ENCODE measurements around the gene PUM1.
"Not testable (repeated sequence)": the region's sequence is repeated elsewhere in the genome, so short reads cannot be mapped to it uniquely, and the experiment has no call there.

Gene PUM1

DNA sequence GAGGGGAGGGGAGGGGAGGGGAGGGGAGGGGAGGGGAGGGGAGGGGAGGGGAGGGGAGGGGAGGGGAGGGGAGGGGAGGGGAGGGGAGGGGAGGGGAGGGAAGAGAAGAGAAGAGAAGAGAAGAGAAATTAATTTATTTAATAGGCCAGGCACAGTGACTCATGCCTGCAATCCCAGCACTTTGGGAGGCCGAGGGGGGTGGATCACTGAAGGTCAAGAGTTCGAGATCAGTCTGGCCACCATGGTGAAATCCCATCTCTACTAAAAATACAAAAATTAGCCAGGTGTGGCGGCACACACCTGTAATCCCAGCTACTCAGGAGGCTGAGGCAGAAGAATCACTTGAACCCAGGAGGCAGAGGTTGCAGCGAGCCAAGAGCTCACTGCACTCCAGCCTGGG is 93.2 kb downstream of the PUM1 start:
- H3K27me3 ChIP-seq (ENCODE audit: insufficient read depth, low read length, poor library complexity); H3K56ac ChIP-seq (ENCODE audit: low read length); H3K27ac ChIP-seq (ENCODE audit: low read depth, low read length); H3K23ac ChIP-seq (ENCODE audit: low read length); H3K4me2 ChIP-seq (ENCODE audit: low read length); H2BK120ac ChIP-seq (ENCODE audit: low read depth, low read length); H2BK15ac ChIP-seq (replicated peaks; ENCODE audit: low read depth); H2AK5ac ChIP-seq (ENCODE audit: low read length); H3K79me1 ChIP-seq (ENCODE audit: low read length); DNase-seq; H3K36me3 ChIP-seq (ENCODE audit: control insufficient read depth, insufficient read depth, low read length); H3K4me1 ChIP-seq (ENCODE audit: control insufficient read depth, low read depth, low read length); H3K18ac ChIP-seq (ENCODE audit: low read length); H3K9ac ChIP-seq (ENCODE audit: low read length); H4K5ac ChIP-seq (ENCODE audit: low read length); H3K4ac ChIP-seq (ENCODE audit: low read depth, low read length); H4K8ac ChIP-seq (ENCODE audit: low read depth, low read length); H3K4me3 ChIP-seq (ENCODE audit: low read length); H2BK5ac ChIP-seq (ENCODE audit: low read length): not testable (repeated sequence)
- no CpG with 5 or more reads among the region's 4 CpGs for WGBS (ENCODE audit: extremely low coverage, insufficient coverage, low lambda C conversion rate)
- H3K79me2 ChIP-seq (ENCODE audit: control insufficient read depth, insufficient read depth, low read length): peaks cover 18% of the 10 kb centered on the region

DNA sequence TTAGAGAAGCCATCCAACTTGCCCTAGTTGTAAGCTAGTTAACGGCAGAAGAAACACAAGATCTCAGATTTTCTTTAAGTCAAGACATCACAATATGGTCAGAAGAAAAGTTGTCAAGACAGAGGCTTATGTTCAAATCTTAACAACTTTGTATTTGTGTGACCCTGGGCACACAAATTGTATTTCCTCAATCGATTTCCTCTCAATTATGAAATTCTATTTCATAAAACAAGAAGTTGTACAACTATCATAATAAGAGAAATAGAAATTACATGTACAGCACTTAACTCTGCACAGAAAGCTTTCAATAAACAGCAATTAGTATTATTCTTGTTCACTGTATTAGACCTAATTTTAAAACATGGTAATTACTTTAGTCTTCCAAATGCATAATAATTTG is 94.0 kb downstream of the PUM1 start:
- peaks cover 4% of the 10 kb centered on the region for H3K36me3 ChIP-seq (ENCODE audit: control insufficient read depth, insufficient read depth, low read length)
- DNase-seq: no peak

DNA sequence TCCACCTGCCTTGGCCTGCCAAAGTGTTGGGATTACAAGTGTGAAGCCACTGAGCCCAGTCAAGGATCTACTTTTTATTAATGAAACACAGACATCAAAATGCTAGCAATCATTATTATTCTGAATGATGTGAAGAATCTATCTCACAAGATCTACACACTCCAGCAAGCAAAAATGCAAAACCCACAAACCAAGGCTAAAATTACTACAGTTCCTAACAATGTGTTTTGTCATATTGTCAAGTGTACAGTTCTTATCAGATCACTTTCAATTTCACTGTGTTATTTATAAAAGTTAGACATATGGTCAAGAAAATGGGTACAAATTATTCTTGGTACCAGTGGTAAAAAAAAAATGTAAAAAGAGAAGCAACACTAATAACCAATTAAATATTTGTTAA is 95.6 kb downstream of the PUM1 start:
- Histone ChIP-seq H3K4ac (ENCODE audit: low read depth, low read length) (no peak overlapping the region), H3K56ac (ENCODE audit: low read length) (no peak overlapping the region), H2BK120ac (ENCODE audit: low read depth, low read length) (no peak overlapping the region), H2BK5ac (ENCODE audit: low read length) (no peak overlapping the region), H3K4me2 (ENCODE audit: low read length) (no peak overlapping the region), H3K36me3 (ENCODE audit: control insufficient read depth, insufficient read depth, low read length) (peaks cover 4% of the 10 kb centered on the region), H4K8ac (ENCODE audit: low read depth, low read length) (no peak overlapping the region), H3K27me3 (ENCODE audit: insufficient read depth, low read length, poor library complexity) (no peaks in the 10 kb centered on the region), H3K23ac (ENCODE audit: low read length) (no peak overlapping the region), H3K4me1 (ENCODE audit: control insufficient read depth, low read depth, low read length) (no peaks in the 10 kb centered on the region), H3K9ac (ENCODE audit: low read length) (no peak overlapping the region), H2AK5ac (ENCODE audit: low read length) (no peak overlapping the region), H3K79me2 (ENCODE audit: control insufficient read depth, insufficient read depth, low read length) (peaks cover 12% of the 10 kb centered on the region), H3K79me1 (ENCODE audit: low read length) (peaks cover 7% of the 10 kb centered on the region), H3K27ac (ENCODE audit: low read depth, low read length) (no peak overlapping the region), H2BK15ac (replicated peaks; ENCODE audit: low read depth) (no peak overlapping the region), H3K4me3 (ENCODE audit: low read length) (no peak overlapping the region), H4K5ac (ENCODE audit: low read length) (no peak overlapping the region), H3K18ac (ENCODE audit: low read length) (no peak overlapping the region)
- DNase-seq: no peak

More for the DNA sequence above, 94.0 kb downstream of the PUM1 start:
- Histone ChIP-seq H4K5ac (ENCODE audit: low read length) (no peak overlapping the region), H3K18ac (ENCODE audit: low read length) (no peak overlapping the region), H3K4me1 (ENCODE audit: control insufficient read depth, low read depth, low read length) (no peaks in the 10 kb centered on the region), H3K23ac (ENCODE audit: low read length) (no peak overlapping the region), H3K56ac (ENCODE audit: low read length) (no peak overlapping the region), H3K4ac (ENCODE audit: low read depth, low read length) (no peak overlapping the region), H3K79me2 (ENCODE audit: control insufficient read depth, insufficient read depth, low read length) (peaks cover 14% of the 10 kb centered on the region), H3K4me3 (ENCODE audit: low read length) (no peak overlapping the region), H3K79me1 (ENCODE audit: low read length) (peaks cover 7% of the 10 kb centered on the region), H2BK120ac (ENCODE audit: low read depth, low read length) (no peak overlapping the region), H2BK5ac (ENCODE audit: low read length) (no peak overlapping the region), H3K4me2 (ENCODE audit: low read length) (no peak overlapping the region), H4K8ac (ENCODE audit: low read depth, low read length) (no peak overlapping the region), H2BK15ac (replicated peaks; ENCODE audit: low read depth) (no peak overlapping the region), H3K9ac (ENCODE audit: low read length) (no peak overlapping the region), H2AK5ac (ENCODE audit: low read length) (no peak overlapping the region), H3K27me3 (ENCODE audit: insufficient read depth, low read length, poor library complexity) (no peaks in the 10 kb centered on the region), H3K27ac (ENCODE audit: low read depth, low read length) (no peak overlapping the region)
- WGBS (ENCODE audit: extremely low coverage, insufficient coverage, low lambda C conversion rate): no CpG with 5 or more reads among the region's 2 CpGs

- no peak overlapping the region for H4K5ac ChIP-seq (ENCODE audit: low read length)
- no peak overlapping the region for H3K4ac ChIP-seq (ENCODE audit: low read depth, low read length)
- no peak for DNase-seq
- no peak overlapping the region for H3K56ac ChIP-seq (ENCODE audit: low read length)
- peaks cover 10% of the 10 kb centered on the region for H3K36me3 ChIP-seq (ENCODE audit: control insufficient read depth, insufficient read depth, low read length)
- H3K79me1 ChIP-seq (ENCODE audit: low read length): peaks cover 7% of the 10 kb centered on the region
- no peak overlapping the region for H2BK120ac ChIP-seq (ENCODE audit: low read depth, low read length)
- H2BK5ac ChIP-seq (ENCODE audit: low read length): no peak overlapping the region
- H2BK15ac ChIP-seq (replicated peaks; ENCODE audit: low read depth): no peak overlapping the region
- H3K9ac ChIP-seq (ENCODE audit: low read length): no peak overlapping the region
- no peak overlapping the region for H3K18ac ChIP-seq (ENCODE audit: low read length)
- H3K27me3 ChIP-seq (ENCODE audit: insufficient read depth, low read length, poor library complexity): no peaks in the 10 kb centered on the region
- H3K4me3 ChIP-seq (ENCODE audit: low read length): no peak overlapping the region
- H2AK5ac ChIP-seq (ENCODE audit: low read length): no peak overlapping the region
- no peak overlapping the region for H3K27ac ChIP-seq (ENCODE audit: low read depth, low read length)
- WGBS (ENCODE audit: extremely low coverage, insufficient coverage, low lambda C conversion rate): no CpG with 5 or more reads among the region's 8 CpGs
- no peak overlapping the region for H3K4me2 ChIP-seq (ENCODE audit: low read length)
- H3K23ac ChIP-seq (ENCODE audit: low read length): no peak overlapping the region
- no peak overlapping the region for H4K8ac ChIP-seq (ENCODE audit: low read depth, low read length)
- no peaks in the 10 kb centered on the region for H3K4me1 ChIP-seq (ENCODE audit: control insufficient read depth, low read depth, low read length)
- peaks cover 12% of the 10 kb centered on the region for H3K79me2 ChIP-seq (ENCODE audit: control insufficient read depth, insufficient read depth, low read length)
Observed at GRCh38 chr1:30968220-30968971, 97.1 kb downstream of the PUM1 start.

DNA sequence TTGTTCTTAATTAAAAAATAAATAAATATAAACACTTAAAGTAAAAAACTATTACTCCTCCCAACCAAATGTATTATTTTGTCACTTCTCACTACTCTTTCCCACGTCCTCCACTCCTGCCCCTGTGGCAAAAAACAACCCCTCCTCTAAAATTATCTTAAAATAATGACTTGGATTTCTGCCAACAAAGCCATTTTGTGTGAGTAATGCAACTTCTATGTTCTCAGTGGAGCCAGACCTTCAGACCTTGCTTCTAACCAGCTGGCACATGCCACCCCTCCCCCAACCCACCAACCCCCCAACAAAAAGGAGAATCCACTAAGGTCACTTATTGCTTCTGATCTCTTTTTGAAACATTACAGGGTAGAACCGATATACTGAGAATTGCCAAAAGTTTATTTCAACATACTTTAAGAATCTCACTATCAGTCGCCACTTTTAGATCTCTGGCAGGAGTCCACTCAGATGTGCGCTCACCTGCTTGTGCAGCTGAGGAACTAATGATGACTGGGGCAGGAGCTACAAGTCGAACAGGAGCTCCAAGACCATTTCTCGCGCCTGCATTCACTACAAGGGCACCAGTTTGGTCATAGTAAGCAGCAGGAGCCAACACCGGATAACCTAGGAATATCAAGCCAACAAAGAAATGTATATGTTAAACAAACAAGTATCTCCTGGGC is 98.7 kb downstream of the PUM1 start:
- H3K27me3 ChIP-seq (ENCODE audit: insufficient read depth, low read length, poor library complexity): no peaks in the 10 kb centered on the region
- H3K79me1 ChIP-seq (ENCODE audit: low read length): peaks cover 11% of the 10 kb centered on the region
- no peak overlapping the region for H3K18ac ChIP-seq (ENCODE audit: low read length)
- no peak overlapping the region for H3K4ac ChIP-seq (ENCODE audit: low read depth, low read length)
- H4K5ac ChIP-seq (ENCODE audit: low read length): no peak overlapping the region
- no peak overlapping the region for H3K23ac ChIP-seq (ENCODE audit: low read length)
- DNase-seq: no peak
- H3K4me2 ChIP-seq (ENCODE audit: low read length): no peak overlapping the region
- H4K8ac ChIP-seq (ENCODE audit: low read depth, low read length): no peak overlapping the region
- H2BK120ac ChIP-seq (ENCODE audit: low read depth, low read length): no peak overlapping the region
- H3K79me2 ChIP-seq (ENCODE audit: control insufficient read depth, insufficient read depth, low read length): peaks cover 12% of the 10 kb centered on the region
- no peak overlapping the region for H2AK5ac ChIP-seq (ENCODE audit: low read length)
- peaks cover 13% of the 10 kb centered on the region for H3K36me3 ChIP-seq (ENCODE audit: control insufficient read depth, insufficient read depth, low read length)
- no peak overlapping the region for H2BK15ac ChIP-seq (replicated peaks; ENCODE audit: low read depth)
- no peak overlapping the region for H3K56ac ChIP-seq (ENCODE audit: low read length)
- H3K9ac ChIP-seq (ENCODE audit: low read length): no peak overlapping the region
- H3K27ac ChIP-seq (ENCODE audit: low read depth, low read length): no peak overlapping the region
- H2BK5ac ChIP-seq (ENCODE audit: low read length): no peak overlapping the region
- 100% methylated on average over 1 of the region's 8 CpGs for WGBS (ENCODE audit: extremely low coverage, insufficient coverage, low lambda C conversion rate)
- no peaks in the 10 kb centered on the region for H3K4me1 ChIP-seq (ENCODE audit: control insufficient read depth, low read depth, low read length)
- no peak overlapping the region for H3K4me3 ChIP-seq (ENCODE audit: low read length)
